ENCODE measurements around the gene PLOD1. TPM values are rescaled to one million over a fixed set of nuclear protein-coding genes. Genes with fewer than 3 reads are reported as not detected.

PLOD1 gene
- total RNA-seq, 1 donor from 2014 or later = 66.1 TPM

DNA sequence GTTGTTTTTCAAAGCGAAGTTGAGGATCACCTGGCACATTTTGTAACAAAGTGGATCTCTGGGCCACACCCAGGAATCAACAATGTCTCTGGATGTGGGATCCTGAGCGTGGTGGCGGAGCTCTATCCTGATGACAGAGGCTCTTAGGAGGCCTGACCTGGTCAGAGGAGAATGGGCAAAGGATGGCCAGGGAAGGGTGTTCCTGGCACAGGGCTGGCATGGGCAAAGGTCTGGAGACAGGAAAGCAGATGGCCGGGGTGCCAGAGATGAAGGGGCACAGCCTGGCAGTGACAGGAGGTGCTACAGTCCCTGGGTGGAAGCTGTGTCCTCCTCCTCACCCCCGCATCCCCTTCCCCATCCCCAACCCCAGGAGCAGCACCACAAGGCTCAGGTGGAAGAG, 25.8 kb downstream of the PLOD1 start:
- intact Hi-C loops (cut with DNase I) = loop anchor here (10.0 kb wide), 1 partner anchor 45 kb away; no protein-coding TSS in a partner anchor
- ATAC-seq (ENCODE audit: poor library complexity) = no peak
- no peak for DNase-seq

- DNase-seq (peak; percentile 72), ATAC-seq (ENCODE audit: poor library complexity) (peak; percentile 60)
- intact Hi-C loops (cut with DNase I) = loop anchor here (10.0 kb wide), 1 partner anchor 46 kb away; no protein-coding TSS in a partner anchor
Measured at GRCh38 chr1:11960715-11961114, 26.2 kb downstream of the PLOD1 start.

DNA sequence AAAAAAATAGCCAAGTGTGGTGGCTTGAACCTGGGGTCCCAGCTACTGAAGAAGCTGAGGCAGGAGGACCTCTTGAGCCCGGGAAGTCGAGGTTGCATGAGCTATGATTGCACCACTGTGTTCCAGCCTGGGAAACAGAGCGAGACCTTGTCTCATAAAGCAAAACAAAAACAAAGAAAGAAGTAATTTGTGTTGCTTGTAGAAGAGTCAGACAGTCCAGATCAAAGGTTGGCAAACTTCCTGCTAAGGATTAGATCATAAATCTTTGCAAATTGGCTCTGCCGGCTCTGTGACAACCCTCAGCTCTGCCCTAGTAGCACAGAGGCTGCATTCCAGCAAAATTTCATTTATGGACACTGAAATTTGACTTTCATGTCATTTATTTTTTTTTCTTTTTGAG, 26.7 kb downstream of the PLOD1 start:
- intact Hi-C loops (cut with DNase I) = loop anchor here (10.0 kb wide), 1 partner anchor 46 kb away; no protein-coding TSS in a partner anchor
- DNase-seq (no peak), ATAC-seq (ENCODE audit: poor library complexity) (peak; percentile 27)

GRCh38 chr1:11963622-11964021, 29.1 kb downstream of the PLOD1 start:
- intact Hi-C loops (cut with DNase I) = loop anchor here (10.0 kb wide), 1 partner anchor 49 kb away; no protein-coding TSS in a partner anchor
- ATAC-seq (ENCODE audit: poor library complexity) = no peak
- no peak for DNase-seq

GRCh38 chr1:11964656-11965055, 30.1 kb downstream of the PLOD1 start:
- intact Hi-C loops (cut with DNase I) = loop anchor here (10.0 kb wide), 1 partner anchor 50 kb away; no protein-coding TSS in a partner anchor
- DNase-seq (no peak), ATAC-seq (ENCODE audit: poor library complexity) (no peak)

DNA sequence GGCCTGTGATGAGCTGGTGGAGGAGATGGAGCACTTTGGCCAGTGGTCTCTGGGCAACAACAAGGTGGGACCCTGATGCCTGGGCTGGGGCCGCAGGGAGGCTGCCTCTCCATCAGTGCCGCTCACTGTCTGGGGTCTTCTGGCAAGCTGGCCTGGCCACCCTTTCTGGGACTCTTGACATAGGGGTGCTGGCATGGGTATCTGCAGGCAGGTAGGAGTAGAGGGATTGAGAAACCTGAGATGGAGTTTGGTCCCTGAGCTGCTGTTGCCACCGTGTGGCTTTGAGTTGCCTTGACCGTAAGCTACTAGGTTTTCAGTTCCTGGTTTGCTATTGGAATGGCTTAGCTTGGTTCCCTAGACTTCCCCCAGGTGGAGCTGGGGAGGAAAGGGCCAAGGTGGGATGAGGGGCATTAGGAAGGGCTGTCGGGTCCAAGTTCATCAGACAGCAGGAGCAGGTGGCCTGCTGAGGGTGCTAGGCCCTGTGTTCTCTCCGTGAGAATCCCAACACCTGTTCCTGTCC, 32.6 kb downstream of the PLOD1 start:
- ATAC-seq (ENCODE audit: poor library complexity) (peak; percentile 69), DNase-seq (no peak)
- intact Hi-C loops (cut with DNase I) = loop anchor here (10.0 kb wide), 1 partner anchor 52 kb away; no protein-coding TSS in a partner anchor

GRCh38 chr1:11970441-11971185, 36.1 kb downstream of the PLOD1 start:
- intact Hi-C loops (cut with DNase I) = no loop called here
- no peak for ATAC-seq (ENCODE audit: poor library complexity)
- DNase-seq = no peak

- ATAC-seq (ENCODE audit: poor library complexity) (no peak), DNase-seq (no peak)
- intact Hi-C loops (cut with DNase I) = loop anchor here (5.0 kb wide), 1 partner anchor 40 kb away; no protein-coding TSS in a partner anchor
Measured at GRCh38 chr1:11977625-11978024, 43.1 kb downstream of the PLOD1 start.

DNA sequence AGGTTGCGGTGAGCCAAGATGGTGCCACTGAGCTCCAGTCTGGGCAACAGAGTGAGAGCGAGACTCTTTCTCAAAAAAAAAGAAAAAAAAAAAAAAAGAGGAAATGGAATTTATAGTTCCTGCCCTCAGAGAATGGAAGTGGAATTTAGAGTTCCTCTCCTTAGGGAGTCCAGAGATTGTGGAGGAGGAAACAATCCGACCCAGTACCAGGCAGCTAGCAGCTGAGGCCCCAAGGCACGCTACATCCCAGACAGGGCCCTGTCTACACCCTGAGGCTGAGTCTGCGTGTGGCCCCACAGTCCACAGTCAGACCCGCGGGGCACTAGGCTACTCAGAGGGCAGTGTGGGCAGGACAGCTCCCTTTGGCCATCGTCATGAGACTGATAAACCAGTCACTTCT, 43.8 kb downstream of the PLOD1 start:
- intact Hi-C loops (cut with DNase I) = loop anchor here (5.0 kb wide), 1 partner anchor 41 kb away; no protein-coding TSS in a partner anchor
- DNase-seq (no peak), ATAC-seq (ENCODE audit: poor library complexity) (no peak)

GRCh38 chr1:11979028-11979850, 44.7 kb downstream of the PLOD1 start:
- intact Hi-C loops (cut with DNase I) = loop anchor here (5.0 kb wide), 1 partner anchor 42 kb away; no protein-coding TSS in a partner anchor
- ATAC-seq (ENCODE audit: poor library complexity) (peak; percentile 32), DNase-seq (no peak)

DNA sequence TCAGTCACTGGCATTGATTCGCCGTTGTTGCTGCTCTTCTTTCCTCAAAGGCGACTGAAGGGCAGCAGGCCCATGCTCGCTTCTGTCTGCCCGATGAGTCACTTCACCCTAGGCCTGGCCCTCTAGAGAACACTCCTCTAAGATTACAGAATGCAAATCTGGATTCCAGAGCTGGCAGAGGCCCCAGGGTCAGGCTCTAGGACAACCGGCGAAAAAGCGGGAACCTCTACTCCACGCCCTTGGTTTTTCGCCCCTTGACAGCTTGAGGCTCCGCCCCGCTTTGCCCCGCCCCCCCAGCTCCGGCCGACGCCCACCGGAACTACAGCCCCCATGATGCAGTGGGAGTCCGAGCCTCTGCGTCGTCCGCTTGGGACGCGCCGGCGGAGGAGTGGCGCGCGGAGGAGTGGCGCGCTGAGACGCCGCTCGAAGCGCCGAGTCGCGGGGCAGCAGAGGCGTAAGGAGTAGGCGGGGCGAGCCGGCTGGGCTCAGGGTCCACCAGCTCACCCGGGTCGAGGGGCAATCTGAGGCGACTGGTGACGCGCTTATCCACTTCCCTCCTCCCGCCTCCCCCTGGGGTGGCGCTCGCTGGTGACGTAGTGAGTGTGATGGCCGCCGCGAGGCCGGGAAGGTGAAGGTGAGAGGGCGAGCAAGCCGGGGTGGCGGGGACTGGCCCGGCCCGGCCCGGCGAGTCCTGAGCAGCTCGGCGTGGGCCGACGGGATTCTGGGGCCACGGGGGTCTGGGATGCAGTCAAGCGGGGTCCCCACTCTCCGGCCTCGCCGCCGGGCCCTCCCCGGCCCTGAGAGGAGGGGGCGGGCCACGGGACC, 45.5 kb downstream of the PLOD1 start, which contains the start of gene MFN2:
Gene MFN2, plus strand, starts transcription at position 594 of the 825 bp plus-strand sequence. CDS start 8,725 bp downstream, outside the sequence.
- DNase-seq = peak; percentile 98
- intact Hi-C loops (cut with DNase I) = loop anchor here (5.0 kb wide), 1 partner anchor 43 kb away; no protein-coding TSS in a partner anchor
- peak; percentile 91 for ATAC-seq (ENCODE audit: poor library complexity)

GRCh38 chr1:11980676-11980972, 46.1 kb downstream of the PLOD1 start:
- DNase-seq (no peak), ATAC-seq (ENCODE audit: poor library complexity) (no peak)
- intact Hi-C loops (cut with DNase I) = no loop called here

DNA sequence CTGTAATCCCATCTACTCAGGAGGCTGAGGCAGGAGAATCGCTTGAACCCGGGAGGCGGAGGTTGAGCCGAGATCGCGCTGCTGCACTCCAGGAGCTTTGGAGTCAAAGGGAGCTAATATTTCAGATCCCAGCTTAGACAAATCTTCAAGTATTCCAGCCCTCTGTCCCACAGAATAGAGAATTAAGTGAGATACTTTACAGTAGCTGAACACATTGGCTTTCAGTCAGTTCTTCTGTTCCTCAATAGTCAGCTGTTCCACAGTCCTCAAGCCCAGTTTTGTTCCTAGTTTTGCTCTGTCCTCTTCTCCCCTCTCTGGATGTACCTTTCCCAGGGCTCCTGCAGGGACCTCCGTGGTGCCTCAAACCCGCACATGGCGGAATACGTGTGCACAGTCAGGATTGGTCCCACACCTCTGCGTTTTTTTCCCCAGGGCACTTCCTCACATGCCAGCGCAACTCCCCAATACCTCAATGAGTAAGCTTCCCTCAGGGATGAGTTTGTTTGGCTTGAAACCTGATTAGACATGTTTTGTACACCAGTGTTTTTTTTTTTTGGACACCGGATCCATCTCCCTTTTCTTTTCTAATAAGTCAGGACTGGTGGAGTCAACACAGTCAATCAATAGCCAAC, 47.0 kb downstream of the PLOD1 start:
- DNase-seq (no peak), ATAC-seq (ENCODE audit: poor library complexity) (no peak)
- intact Hi-C loops (cut with DNase I) = no loop called here

DNA sequence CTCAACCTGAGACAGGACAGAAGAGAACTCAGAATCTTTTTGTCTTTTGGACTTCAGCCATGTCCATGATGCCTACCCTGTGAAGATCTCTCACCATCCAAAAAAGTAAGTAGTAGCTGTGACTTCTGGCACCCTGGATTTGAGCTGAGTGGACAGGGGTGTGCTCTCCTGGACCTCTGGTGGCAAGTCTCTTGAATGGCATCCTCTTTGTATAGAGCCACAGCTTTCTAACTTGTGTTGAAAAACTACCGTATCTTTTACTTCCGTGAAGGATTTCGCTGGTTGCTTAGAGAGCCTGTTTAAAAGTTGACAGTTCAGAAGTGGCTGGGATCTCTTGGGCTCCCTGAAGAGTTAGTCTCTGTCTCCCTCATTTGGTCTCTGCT, 47.5 kb downstream of the PLOD1 start:
- no peak for ATAC-seq (ENCODE audit: poor library complexity)
- DNase-seq = no peak
- intact Hi-C loops (cut with DNase I) = no loop called here

GRCh38 chr1:11984121-11984520, 49.6 kb downstream of the PLOD1 start:
- intact Hi-C loops (cut with DNase I) = no loop called here
- ATAC-seq (ENCODE audit: poor library complexity) (no peak), DNase-seq (no peak)

- ATAC-seq (ENCODE audit: poor library complexity) = no peak
- no peak for DNase-seq
- intact Hi-C loops (cut with DNase I) = no loop called here
Measured at GRCh38 chr1:11984576-11984975, 50.1 kb downstream of the PLOD1 start.

GRCh38 chr1:11985171-11985570, 50.7 kb downstream of the PLOD1 start:
- intact Hi-C loops (cut with DNase I) = no loop called here
- no peak for DNase-seq
- ATAC-seq (ENCODE audit: poor library complexity) = no peak

DNA sequence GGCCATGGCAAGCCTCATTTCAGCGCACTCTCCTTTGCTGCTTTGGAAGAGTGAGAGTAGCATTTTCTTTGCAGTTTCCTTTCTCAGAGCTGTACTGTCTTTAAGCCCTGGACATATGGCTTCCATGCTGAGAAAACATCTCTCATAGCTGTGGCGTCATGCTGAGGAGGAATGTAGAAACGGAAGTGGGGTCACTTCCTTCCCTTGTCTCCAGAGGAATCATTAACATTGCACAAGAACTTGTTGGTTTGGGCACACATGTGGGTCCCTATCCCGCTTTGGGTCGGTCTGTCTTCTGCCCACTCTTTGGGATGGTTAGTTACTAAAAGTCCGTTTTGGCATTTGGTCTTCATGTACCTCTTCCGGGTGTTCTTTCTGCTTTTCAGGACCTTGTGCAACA, 51.3 kb downstream of the PLOD1 start:
- DNase-seq (no peak), ATAC-seq (ENCODE audit: poor library complexity) (no peak)
- intact Hi-C loops (cut with DNase I) = no loop called here
